Measurements from ENCODE around the gene MR1.
A peak's percentile ranks its signal among the peaks of the same experiment; 100 is the strongest.

Gene MR1

GRCh38 chr1:181077576-181078242, 43.9 kb downstream of the MR1 start:
- no peak for TF ChIP-seq CTCF (IDR thresholded peaks at IDR 0.05; ENCODE audit: control insufficient read depth, extremely low read depth, insufficient read depth)
- DNase-seq (ENCODE audit: low read depth): no peak
- no peak overlapping the region for H3K4me3 ChIP-seq (ENCODE audit: low read depth, low read length)

- DNase-seq (ENCODE audit: low read depth): no peak
- H3K4me3 ChIP-seq (ENCODE audit: low read depth, low read length): no peak overlapping the region
- TF ChIP-seq CTCF (IDR thresholded peaks at IDR 0.05; ENCODE audit: control insufficient read depth, extremely low read depth, insufficient read depth): no peak
These were observed 45.6 kb downstream of the MR1 start for GRCh38 chr1:181079382-181079781.

- no peak for TF ChIP-seq CTCF (IDR thresholded peaks at IDR 0.05; ENCODE audit: control insufficient read depth, extremely low read depth, insufficient read depth)
- H3K4me3 ChIP-seq (ENCODE audit: low read depth, low read length): no peak overlapping the region
- no peak for DNase-seq (ENCODE audit: low read depth)
These were observed 46.1 kb downstream of the MR1 start for GRCh38 chr1:181079920-181080319.

- no peak for DNase-seq (ENCODE audit: low read depth)
- TF ChIP-seq CTCF (IDR thresholded peaks at IDR 0.05; ENCODE audit: control insufficient read depth, extremely low read depth, insufficient read depth): no peak
- H3K4me3 ChIP-seq (ENCODE audit: low read depth, low read length): no peak overlapping the region
These were observed 46.8 kb downstream of the MR1 start for GRCh38 chr1:181080556-181080955.

- no peak for TF ChIP-seq CTCF (IDR thresholded peaks at IDR 0.05; ENCODE audit: control insufficient read depth, extremely low read depth, insufficient read depth)
- no peak overlapping the region for H3K4me3 ChIP-seq (ENCODE audit: low read depth, low read length)
- DNase-seq (ENCODE audit: low read depth): no peak
These were observed 47.6 kb downstream of the MR1 start for GRCh38 chr1:181081395-181081794.

- TF ChIP-seq CTCF (IDR thresholded peaks at IDR 0.05; ENCODE audit: control insufficient read depth, extremely low read depth, insufficient read depth): peak; percentile 42
- no peak overlapping the region for H3K4me3 ChIP-seq (ENCODE audit: low read depth, low read length)
- DNase-seq (ENCODE audit: low read depth): no peak
These were observed 50.2 kb downstream of the MR1 start for GRCh38 chr1:181083842-181084605.

Measured in LNCaP clone FGC (cell line).